Calu3 (cell line): ENCODE results near the gene SPNS1. TPM values are rescaled to one million over a fixed set of nuclear protein-coding genes. Genes with fewer than 3 reads are reported as not detected.

Experiments
- BruUV-seq: library from RNA; stranded (reverse); fragments of 400-500 nt; replicated peaks from 2 replicates; lab custom pipeline; 2021; lab: Mats Ljungman, UMichigan
- CTCF ChIA-PET: fragments of 300-600 bp; sonication (Branson Sonifier 250); formaldehyde crosslinking; loops from one replicate; lab custom pipeline; 2022; ENCODE audit warnings: antibody characterized with exemption; lab: Charles Lee
- DNase-seq: peaks from one replicate; pipeline ENCODE4 v3.0.0; 2022
- H3K27ac Mint-ChIP-seq: one replicate; pipeline ENCODE4 v1.8.0; 2022; ENCODE audit warnings: mixed read lengths; ENCODE audit not compliant: unreplicated experiment
- H3K27me3 Mint-ChIP-seq: one replicate; pipeline ENCODE4 v1.8.0; 2022; ENCODE audit warnings: mixed read lengths; ENCODE audit not compliant: unreplicated experiment
- H3K36me3 Mint-ChIP-seq: one replicate; pipeline ENCODE4 v1.8.0; 2022; ENCODE audit warnings: mild to moderate bottlenecking, moderate library complexity, mixed read lengths; ENCODE audit not compliant: insufficient read depth, unreplicated experiment
- H3K4me1 Mint-ChIP-seq: one replicate; pipeline ENCODE4 v1.8.0; 2022; ENCODE audit warnings: mild to moderate bottlenecking, low read depth, mixed read lengths; ENCODE audit not compliant: unreplicated experiment
- H3K4me3 Mint-ChIP-seq: one replicate; pipeline ENCODE4 v1.8.0; 2022; ENCODE audit warnings: mild to moderate bottlenecking, low read depth, moderate library complexity, mixed read lengths; ENCODE audit not compliant: unreplicated experiment
- H3K9me3 Mint-ChIP-seq: one replicate; pipeline ENCODE4 v1.8.0; 2022; ENCODE audit warnings: low read depth, mixed read lengths; ENCODE audit not compliant: unreplicated experiment
- intact Hi-C: fragments of 100-400 bp; cut with micrococcal nuclease; formaldehyde crosslinking; loops from one replicate; pipeline ENCODE4 v1.10.0; 2022; ENCODE audit not compliant: unreplicated experiment
- total RNA-seq: library from RNA; stranded (reverse); gene quantifications from 2 replicates; pipeline ENCODE4 v1.2.3, GENCODE V29; 2022
- TF ChIP-seq, protein P1 (sequence below): fragments of 200-600 bp; IDR thresholded peaks from one replicate; pipeline ENCODE4 v1.8.0; 2022; ENCODE audit warnings: antibody characterized with exemption; ENCODE audit not compliant: unreplicated experiment

SPNS1 gene
- total RNA-seq, 1 experiment from 2014 or later = 44.8 TPM

- CTCF ChIA-PET = interaction anchor here (0.5 kb wide), 1 partner anchor 1032 kb away, joined by 3 read pairs; no protein-coding TSS in a partner anchor
- H3K9me3 Mint-ChIP-seq = peaks cover 6% of the 10 kb centered on the region
These were observed 11.5 kb downstream of the SPNS1 start for GRCh38 chr16:28986046-28986445.

GRCh38 chr16:28986492-28986891, 11.9 kb downstream of the SPNS1 start:
- Mint-ChIP-seq H3K9me3 (peaks cover 6% of the 10 kb centered on the region), H3K4me1 (no peaks in the 10 kb centered on the region), H3K36me3 (peaks cover 18% of the 10 kb centered on the region), H3K27me3 (no peaks in the 10 kb centered on the region), H3K27ac (no peak overlapping the region), H3K4me3 (no peak overlapping the region)
- intact Hi-C loops = no loop called here
- no peak for DNase-seq
- TF ChIP-seq, protein P1, sequence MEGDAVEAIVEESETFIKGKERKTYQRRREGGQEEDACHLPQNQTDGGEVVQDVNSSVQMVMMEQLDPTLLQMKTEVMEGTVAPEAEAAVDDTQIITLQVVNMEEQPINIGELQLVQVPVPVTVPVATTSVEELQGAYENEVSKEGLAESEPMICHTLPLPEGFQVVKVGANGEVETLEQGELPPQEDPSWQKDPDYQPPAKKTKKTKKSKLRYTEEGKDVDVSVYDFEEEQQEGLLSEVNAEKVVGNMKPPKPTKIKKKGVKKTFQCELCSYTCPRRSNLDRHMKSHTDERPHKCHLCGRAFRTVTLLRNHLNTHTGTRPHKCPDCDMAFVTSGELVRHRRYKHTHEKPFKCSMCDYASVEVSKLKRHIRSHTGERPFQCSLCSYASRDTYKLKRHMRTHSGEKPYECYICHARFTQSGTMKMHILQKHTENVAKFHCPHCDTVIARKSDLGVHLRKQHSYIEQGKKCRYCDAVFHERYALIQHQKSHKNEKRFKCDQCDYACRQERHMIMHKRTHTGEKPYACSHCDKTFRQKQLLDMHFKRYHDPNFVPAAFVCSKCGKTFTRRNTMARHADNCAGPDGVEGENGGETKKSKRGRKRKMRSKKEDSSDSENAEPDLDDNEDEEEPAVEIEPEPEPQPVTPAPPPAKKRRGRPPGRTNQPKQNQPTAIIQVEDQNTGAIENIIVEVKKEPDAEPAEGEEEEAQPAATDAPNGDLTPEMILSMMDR = no peak
- no TSS peak for BruUV-seq
- CTCF ChIA-PET = interaction anchor here (0.5 kb wide), 1 partner anchor 1031 kb away, joined by 3 read pairs; no protein-coding TSS in a partner anchor

More at GRCh38 chr16:28986046-28986445, 11.5 kb downstream of the SPNS1 start:
- H3K4me3 Mint-ChIP-seq = no peak overlapping the region
- H3K36me3 Mint-ChIP-seq = peaks cover 18% of the 10 kb centered on the region
- TF ChIP-seq, protein P1 = no peak
- no peaks in the 10 kb centered on the region for H3K27me3 Mint-ChIP-seq
- DNase-seq = no peak
- intact Hi-C loops = no loop called here
- BruUV-seq = no TSS peak
- no peaks in the 10 kb centered on the region for H3K4me1 Mint-ChIP-seq
- no peak overlapping the region for H3K27ac Mint-ChIP-seq

DNA sequence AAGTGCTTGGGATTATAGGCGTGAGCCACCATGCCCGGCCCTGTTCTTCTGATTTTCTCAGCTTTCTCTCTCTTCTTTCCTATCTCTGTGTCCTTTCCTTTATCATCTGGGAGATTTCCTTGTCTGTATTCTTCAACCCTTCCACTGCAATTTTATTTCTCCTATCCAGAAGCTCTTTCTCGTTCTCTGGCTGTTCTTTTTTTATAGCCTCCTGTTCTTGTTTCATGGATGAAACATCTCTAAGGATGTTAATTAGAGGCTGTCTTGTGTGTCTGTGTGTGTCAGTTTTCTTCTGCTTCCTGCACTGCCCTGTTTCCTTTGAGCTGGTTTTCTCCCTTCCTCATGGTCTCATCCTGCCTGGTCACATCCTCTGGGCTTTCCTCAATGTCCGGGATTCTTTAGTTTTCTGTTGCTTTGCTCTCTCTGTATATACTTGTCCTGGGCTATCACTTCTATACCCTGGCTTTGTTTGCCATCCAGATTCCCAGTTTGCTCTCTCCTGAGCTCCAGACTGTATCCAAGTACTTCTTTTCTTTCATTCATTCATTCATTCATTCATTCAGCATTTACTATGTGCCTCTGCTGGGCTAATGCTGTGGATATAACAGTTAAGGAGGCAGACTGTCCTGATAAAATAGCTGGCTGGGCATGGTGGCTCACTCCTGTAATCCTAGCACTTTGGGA, 12.7 kb downstream of the SPNS1 start:
- BruUV-seq = no TSS peak
- H3K27ac Mint-ChIP-seq = no peak overlapping the region
- peaks cover 6% of the 10 kb centered on the region for H3K9me3 Mint-ChIP-seq
- no peaks in the 10 kb centered on the region for H3K4me1 Mint-ChIP-seq
- no peak overlapping the region for H3K4me3 Mint-ChIP-seq
- H3K36me3 Mint-ChIP-seq = peaks cover 18% of the 10 kb centered on the region
- H3K27me3 Mint-ChIP-seq = no peaks in the 10 kb centered on the region
- TF ChIP-seq, protein P1 = no peak
- CTCF ChIA-PET = no interaction called here
- no peak for DNase-seq
- intact Hi-C loops = no loop called here

GRCh38 chr16:28989363-28989762, 14.8 kb downstream of the SPNS1 start:
- H3K27ac Mint-ChIP-seq = no peak overlapping the region
- TF ChIP-seq, protein P1 = no peak
- no peaks in the 10 kb centered on the region for H3K4me1 Mint-ChIP-seq
- intact Hi-C loops = no loop called here
- peaks cover 6% of the 10 kb centered on the region for H3K9me3 Mint-ChIP-seq
- H3K27me3 Mint-ChIP-seq = no peaks in the 10 kb centered on the region
- peaks cover 8% of the 10 kb centered on the region for H3K36me3 Mint-ChIP-seq
- CTCF ChIA-PET = no interaction called here
- no peak overlapping the region for H3K4me3 Mint-ChIP-seq
- no TSS peak for BruUV-seq
- DNase-seq = no peak
